Left hindlimb (tissue), 1 donor: ENCODE measurements around the gene CORO6.

Source experiments
- DNase-seq: peaks from one replicate; pipeline ENCODE4 v3.0.0-alpha.2; 2018

The CORO6 gene

DNA sequence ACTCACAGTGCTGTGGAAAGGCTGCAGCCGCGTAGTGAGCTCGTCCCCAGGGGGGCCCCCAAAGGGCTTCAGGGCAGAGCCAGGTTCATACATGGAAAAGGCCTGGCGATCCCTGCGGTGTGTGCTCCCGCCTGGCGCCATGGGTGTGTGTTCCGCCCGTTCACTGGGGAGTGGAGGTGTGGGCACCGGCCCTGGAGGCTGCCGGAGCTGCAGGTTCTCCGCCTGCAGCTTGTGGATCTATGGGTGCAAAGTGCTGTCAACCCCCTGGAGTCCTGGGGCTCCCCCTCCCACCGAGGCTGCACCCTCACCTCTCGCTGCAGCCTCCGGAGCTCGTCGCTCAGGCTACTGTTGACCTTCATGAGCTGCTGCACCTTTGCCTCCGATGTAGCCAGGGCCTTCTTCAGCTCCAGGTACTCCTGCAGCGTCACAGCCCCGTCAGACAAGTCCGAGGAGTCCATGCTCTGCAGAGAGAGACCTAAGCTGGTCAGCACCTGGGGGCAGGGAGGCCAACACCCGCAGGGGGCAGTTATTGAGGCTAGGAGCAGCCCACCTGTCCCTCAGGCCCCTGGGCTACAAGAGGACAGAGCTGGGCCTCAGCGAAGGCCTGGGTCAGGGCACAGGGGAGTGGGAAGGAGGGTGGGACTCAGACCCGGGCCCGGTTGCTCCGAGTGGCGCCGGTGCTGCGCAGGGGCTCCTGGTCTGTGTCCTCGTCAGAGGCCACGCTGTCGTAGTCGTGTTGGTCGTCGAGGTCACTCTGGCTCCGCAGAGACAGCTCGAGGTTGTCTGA, 46.3 kb downstream of the CORO6 start:
- DNase-seq = peak; percentile 37

DNA sequence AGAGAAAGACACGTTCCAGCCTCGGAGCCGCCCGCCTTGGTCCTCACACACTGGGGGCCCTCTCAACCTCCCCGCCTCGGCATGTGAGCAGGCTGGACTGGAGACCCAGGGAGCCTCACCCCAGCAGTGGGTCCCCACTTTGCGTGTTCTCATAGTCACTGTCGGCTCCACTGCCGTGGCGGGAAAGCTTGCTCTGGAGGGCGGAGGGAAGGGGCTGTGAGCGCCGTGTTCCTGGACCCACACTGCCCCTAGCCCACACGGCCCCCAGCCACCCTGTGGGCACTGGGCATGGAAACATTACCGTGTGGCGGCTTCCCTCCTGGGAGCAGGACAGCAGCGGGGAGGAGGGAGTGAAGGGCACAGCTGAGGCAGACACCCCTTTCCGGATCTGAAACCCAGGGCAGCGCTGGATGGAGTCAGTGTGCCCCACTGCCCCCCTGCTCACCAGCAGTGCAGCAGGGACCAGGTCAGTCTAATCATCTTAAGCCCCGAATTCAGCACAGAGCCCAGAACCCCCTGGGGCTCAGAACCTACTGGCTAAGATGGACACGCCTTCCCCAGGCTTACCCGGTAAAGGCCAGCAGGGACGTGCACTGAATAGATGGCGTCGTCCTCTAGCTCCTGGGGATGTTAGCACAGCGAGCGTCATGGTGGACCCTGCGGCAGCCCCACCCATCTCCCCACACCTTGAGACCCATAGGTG, 47.0 kb downstream of the CORO6 start:
- peak; percentile 29 for DNase-seq

DNA sequence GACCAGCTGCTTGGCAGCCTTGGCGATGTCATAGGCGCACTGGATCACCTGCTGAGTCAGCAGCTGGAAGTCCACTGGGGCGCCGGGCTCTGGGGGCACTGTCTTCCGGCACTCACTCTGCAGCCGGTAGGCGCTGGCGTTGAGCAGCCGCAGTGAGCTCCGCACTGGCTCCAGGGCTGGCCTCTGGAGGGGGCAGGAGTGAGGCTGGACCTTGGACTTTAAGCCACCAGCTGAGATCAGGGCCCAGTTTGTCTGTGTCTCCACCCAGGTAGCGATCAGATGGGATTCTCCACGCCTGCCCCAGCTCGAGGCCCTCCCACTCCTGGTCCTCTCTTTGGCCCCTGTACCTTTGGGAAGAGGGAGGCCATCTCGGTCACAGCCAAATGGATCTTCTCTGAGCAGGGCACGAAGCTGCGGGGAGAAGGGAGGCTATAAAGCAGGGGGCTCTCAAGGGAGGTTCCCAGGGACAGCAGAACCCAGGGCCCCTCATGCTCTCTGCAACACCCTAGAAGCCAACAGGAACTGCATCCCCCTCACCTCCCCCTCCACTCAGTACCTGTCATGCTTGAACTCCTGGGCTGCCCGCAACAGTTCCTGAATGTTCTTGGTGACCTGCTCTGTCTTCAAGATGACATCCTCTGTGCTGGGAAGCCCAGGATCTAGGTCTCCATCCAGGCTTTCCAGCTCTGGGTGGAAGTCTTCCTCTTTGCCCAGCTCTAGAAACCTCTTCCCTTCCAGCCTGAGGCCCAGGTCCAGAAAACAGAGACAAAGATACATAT, 47.8 kb downstream of the CORO6 start:
- peak; percentile 32 for DNase-seq

DNA sequence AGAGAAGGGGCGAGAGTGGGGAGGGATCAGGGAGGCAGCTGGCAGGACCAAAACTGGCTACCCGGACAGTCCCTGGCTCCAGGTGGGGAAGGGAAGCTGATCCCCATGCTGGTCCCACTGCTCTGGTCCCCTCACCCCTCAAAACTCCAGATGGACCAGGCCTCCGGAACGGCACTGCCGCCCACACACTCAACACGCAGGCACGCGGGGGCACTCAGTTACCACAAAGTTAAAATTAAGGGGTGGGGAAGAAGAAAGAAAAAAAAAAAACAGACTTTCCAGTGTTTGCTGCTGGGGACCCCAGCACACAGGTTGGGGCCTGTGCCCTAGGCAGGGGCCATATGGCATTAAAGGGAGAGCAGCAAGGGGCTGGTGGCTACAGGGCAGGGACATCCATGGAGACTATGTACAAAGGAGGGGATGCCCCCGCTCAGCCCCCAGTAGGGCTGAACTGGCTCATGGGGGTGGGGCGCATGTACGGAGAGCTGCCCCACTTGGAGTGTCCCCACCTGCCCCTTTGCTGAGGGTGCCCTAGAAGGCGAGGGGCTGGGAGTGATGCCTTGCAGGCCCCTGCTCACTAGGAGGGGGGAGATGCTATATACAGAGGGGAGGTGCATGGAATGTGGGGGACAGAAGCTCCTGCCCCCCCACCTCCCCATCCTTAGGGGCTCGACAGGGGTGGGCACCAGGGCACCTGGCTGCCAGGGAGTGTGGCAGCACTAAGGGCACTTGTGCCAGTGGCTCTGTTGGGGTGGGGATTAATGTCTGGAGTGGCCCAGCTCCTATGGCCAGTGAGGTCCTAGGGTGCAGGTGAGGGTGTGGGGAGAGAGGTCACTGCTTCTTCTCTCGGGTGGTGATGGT, 48.6 kb downstream of the CORO6 start:
- DNase-seq = peak; percentile 28

DNA sequence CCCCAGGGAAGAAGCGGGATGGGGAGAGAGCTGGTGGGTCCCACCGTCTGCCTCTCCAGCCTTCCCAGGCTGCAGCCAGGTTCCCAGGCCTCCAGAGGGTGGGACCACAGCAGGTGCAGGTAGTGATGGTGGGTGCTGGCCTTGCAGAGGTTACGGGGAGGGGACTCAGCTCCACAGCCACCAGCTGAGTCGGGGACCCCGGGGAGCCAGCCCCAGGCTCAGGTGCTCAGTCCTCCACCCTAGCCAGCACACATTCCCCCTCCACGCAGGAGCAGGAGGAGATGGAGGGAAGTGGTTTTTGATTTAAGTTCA, 49.2 kb downstream of the CORO6 start:
- DNase-seq = peak; percentile 29

DNA sequence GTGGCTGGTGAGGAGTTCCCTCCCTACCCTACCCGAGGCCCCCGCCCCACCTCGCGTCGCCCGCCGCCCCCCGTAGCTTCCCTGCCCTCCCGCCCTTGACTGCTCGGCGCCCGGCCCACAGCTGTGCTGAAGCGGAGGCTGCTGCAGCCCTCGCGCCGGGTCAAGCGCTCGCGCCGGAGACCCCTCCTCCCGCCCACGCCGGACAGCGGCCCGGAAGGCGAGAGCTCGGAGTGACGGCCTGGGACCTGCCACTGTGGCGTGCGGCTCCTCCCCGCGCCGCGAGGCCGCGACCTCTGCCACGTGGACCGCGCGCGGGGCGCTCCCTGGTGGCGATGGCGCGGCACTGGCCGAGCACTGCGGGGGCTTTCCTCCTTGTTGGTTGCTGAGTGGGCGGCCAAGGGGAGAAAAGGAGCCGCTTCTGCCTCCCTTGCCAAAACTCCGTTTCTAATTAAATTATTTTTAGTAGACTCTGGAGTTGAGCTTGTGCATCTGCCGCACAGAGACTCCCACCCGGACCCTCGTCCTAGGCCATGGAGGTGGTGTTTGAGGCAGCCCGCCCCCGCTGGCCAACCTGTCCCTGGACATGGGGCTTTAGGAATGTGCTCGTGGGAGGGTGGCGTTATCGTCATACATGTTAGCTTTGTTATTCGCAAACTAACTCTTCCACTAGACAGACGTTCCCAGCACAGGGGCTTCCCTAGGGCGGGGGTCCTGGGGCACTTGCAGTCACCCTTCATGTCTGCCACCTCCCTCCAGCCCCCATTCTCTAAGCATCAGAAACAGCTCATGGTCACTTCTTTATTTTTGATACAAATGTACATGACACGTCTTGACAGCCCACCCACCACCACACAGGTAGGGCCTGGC, 49.8 kb downstream of the CORO6 start:
- DNase-seq = peak; percentile 81

DNA sequence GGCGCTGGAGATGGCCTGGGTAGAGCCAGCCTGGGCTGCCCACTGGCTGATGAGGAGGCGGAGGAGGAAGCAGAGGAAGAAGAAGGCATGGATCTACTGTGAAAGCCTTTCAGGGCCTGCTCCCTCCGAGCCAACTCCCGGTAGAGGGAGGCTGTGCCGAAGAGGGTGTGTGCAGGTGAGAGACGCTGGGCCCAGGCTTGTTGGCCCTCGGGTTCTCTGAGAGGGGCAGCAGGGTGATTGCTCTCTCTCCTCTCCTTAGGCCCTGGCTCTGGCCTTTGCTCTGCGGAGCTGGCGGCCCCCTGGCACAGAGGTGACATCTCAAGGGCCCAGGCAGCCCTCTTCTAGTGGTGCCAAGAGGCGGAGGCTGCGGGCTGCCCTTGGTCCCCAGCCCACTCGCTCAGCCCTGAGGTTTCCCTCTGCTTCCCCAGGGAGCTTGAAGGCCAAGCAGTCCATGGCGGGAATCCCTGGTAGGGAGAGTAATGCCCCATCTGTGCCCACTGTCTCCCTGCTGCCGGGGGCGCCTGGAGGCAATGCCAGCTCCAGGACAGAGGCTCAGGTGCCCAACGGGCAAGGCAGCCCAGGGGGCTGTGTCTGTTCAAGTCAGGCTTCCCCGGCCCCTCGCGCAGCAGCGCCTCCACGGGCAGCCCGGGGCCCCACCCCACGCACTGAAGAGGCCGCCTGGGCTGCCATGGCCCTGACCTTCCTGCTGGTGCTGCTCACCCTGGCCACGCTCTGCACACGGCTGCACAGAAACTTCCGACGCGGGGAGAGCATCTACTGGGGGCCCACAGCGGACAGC, 50.6 kb downstream of the CORO6 start:
- peak; percentile 38 for DNase-seq

DNA sequence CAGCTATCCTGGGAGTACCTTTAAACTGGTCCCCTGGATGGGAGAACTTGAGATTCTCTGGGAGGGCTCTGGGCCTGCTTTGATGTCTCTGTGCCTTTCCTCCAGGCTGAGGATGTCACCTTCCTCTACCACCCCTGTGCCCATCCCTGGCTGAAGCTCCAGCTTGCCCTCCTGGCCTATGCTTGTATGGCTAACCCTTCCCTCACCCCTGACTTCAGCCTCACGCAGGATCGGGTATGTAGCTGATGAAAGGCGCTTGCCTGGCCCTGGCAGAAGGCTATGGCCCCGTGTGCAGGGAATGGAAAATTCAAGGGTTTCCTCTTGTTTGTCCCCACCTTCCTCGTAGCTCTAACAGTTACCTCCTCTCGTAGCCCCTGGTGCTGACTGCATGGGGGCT, 51.2 kb downstream of the CORO6 start:
- no peak for DNase-seq

DNA sequence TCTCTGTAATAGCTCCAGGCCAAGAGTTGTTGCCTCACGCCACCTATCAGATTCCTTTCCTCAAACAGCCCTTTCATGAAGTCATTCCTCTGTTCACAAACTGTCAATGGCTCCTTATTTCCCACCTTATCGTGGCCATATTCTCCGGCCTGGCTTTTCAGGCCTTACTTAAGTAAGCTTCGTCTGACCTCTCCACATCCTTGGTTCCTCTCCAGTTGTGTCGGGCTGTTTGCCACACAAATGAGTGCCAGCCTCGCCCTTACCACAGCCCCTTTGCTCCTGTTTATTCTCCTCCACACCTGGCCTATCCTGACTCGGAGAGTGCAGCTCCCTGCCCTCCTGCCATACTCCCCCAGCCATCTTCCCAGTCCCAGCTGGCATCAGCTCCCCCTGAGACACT, 52.2 kb downstream of the CORO6 start:
- DNase-seq = peak; percentile 25

DNA sequence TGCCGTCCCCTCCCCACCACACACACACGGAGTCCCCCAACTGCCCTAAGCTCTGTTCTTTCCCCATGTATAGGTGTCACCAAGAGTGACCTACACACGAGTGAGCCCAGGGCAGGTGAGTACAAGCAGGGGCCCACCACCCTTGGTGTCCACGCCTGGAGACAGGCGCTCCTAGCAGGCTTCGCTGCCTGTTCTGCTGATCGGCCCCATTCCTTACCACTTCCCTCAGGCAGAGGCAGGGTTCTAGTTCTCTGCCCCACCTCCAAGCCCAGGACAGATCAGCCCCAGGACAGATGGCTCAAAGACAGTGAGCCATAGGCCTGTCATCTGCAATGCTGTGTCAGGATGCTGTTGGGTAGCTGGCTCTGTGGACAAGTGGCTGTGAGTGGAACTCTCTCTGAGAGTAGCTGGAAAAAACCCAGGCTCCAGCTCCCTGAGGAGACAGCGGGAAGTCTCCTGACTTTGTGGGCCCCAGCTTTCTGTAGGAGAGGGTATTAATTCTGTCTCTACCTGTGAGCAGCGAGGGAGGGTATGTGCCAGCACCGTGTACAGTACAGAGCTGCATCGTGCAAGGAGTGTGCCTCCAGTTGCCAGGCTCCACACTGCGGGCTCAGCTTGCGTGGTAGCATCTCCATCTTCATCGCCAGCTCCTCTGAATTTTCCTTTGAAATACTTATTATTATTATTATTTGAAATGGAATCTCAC, 53.3 kb downstream of the CORO6 start:
- no peak for DNase-seq

DNA sequence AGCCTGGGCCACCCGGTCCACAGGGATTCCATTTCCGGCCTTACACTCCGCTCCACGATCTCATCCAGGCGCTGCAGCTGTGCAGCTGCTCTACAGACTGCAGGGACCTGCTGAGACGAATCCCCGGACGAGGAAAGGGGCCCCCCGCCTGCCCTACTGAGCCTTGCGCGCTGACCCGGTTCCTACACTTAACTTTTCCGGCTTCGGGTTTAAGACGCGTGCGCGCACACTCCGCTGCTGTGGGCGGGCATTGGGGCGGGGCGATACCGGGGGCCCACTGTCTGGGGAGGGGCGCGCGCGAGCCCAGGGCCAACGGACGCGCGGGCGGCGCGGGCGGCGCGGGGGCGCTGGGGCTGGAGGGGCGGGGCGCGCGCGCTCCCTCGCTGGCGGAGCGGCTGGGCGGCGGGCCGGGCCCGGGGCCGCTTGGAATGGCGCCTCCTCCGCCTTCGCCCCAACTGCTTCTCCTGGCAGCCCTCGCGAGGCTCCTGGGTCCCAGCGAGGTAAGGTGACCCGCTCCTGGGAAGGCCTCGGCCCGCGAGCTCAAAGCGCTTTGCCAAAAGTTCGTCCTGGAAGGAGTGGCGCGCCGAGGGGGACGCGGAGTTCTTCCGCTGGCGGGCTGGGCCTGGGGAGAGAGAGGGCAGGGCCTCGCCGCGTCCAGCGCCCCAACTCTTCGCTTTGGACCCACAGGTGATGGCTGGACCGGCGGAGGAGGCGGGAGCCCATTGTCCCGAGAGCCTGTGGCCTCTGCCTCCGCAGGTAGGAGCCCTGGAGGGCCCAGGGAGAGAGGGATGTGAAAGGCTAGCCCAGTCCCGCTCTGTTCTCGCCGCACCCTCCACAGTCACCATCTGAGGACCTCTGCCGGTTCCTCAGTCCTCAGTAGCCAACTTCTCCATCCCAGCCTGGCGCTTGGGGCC, 54.1 kb downstream of the CORO6 start, which contains the start of gene TP53I13:
TP53I13 (plus strand) TSS at position 371 of the 914 bp plus-strand sequence; CDS start at position 429, 58 bp downstream.
- peak; percentile 92 for DNase-seq

DNA sequence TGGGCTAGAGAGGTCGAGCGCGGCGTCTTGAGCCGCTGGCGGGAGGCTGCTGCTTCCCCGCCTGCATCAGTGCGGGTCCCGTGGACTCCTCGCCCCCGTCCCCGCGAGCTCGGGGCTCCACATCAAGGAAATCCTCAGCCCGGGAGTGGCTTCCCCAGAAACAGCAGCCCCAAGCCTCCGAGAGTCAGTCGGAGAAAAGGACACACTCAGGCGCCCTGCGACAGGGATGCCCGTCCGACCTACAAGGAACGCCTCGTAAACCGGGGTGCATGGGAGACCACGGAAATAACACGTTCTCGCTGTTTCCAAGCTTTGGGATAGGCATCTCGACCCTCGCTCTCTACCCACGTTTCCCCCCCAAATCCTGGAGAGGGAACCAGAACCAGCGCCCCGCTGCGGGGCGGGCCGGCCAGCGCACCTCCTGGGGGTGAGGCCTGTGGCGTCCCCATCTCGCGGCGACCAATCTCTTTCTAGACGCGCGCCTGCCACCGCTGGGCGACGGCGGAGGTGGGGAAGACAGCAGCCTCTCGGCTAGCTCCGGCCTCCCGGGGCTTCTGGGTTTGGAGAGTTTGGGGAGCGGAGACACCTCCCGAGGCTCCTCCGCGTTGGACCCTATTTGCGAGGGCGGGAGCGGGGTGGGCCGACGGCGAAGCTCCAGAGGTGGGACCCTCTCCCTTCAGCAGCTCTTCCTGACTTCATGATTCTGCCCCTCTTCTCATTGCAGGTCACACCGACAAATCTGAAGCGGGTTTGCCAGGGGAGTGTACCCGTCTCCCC, 55.0 kb downstream of the CORO6 start:
- peak; percentile 58 for DNase-seq

DNA sequence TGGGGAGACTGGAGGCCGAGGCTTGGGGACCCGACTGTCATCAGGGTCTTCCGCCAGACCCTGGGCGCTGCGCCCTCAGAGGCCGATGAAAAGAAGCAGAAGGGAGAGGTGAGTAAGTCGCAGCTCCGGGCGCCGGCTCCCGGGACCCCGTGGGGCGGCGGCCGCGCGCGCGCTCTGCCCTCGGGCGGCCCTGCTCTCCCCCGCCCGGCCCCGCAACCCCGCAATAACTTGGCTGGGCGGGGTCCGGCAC, 55.5 kb downstream of the CORO6 start:
- no peak for DNase-seq

DNA sequence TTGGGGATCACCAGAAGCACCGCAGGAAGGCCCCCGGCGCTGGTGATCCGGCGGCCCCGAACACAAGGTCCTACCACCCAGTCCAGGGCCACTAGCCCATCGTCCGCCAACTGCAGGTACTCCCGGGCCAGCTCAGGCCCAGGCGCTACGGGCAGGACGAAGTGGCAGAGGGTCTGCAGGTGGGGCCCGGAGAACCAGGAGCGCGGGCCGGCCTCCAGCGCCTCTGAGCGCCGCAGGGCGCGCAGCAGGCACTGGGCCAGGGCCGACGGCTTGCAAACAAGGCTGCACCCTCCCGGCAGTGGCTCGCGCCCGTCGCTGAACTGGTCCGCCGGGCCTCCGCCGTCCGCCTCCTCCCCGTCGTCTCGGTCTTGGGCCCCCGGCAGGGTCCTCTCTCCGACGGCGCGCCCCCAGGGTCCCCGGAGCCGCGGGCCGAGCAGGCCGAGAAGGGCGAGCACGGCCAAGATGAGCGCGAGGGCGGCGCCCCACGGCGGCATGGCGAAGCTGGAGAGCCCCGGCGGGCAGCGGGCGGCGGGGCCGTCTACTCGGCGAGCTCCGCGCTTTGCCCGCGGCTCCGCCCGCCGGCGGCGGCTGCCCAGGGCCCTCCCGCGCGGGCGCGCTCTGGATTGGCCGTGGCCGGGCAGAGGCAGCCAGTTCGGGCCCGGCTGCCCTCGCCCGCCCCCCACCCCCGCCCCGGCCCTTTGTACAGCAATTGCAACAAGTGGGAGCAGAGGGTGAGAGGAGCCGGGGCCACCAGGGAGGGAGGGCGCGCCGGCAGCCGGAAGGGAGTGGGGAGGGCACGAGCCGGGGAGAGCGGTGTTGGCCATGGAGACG, 56.0 kb downstream of the CORO6 start, which contains the start of gene ABHD15:
ABHD15 (minus strand) TSS at position 565 of the 831 bp plus-strand sequence; CDS start at position 494, 71 bp downstream.
- peak; percentile 74 for DNase-seq

DNA sequence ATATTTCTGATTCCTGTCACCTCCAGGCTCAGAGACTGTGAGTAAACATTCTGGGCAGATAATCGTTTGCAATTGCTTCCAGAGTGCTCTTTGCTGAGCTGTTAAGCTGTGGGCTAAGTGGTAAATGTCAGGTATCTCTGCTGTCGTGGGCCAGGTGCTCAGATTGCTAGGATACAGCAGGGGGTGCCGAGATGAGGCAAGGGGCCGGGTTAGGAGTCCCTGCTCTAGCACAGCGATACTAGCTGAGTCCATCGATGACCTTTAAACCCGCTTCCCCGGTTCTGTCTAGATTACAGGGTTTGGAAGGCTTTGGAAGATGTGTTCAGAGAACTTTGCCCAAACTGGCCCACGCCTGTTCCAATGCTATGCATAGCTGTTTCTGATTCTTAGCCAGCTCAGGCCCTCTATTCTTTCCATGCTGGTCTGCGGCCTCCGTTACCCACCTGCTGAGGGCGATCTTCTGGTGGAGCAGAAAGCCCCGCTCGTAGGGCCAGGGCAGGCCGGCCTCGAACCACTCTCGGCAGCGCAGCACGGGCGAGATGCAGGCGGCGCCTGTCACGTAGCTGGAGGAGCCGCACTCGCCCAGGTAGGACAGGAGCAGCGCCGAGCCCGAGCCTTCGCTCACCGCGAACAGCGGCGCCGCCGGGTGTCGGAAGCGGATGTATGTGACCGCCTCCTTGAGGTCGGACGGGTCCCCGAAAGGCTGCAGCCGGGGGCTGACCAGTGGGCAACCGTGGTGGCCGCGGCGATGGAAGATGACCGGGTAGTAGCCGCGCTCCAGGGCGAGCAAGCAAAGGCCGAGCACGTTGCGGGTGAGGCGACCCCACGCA, 56.9 kb downstream of the CORO6 start:
- DNase-seq = peak; percentile 40
